Measurements from ENCODE around the gene CMTM2.

Gene CMTM2

DNA sequence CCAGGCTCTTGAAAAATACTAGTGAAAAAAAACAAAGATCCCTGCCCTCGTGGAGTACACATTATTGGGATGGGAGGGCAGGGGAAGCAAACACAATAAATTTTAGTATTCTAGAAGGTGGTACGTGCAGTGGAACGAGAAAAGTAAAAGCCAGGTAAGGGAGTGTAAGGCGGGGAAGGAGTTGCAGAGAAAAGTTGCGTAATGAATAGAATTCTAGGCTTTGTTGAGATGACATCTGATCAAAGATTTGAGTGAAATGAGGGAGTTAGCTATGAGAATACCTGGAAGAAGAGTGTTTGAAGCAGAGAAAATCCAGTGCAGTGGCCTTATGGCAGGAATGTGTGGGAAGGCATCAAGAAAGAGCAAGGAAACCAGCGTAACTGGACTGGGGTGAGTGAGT, 24.8 kb upstream of the CMTM2 start:
- Mint-ChIP-seq H3K36me3 (ENCODE audit: low read depth) (peaks cover 28% of the 10 kb centered on the region), H3K4me1 (peaks cover 49% of the 10 kb centered on the region)

DNA sequence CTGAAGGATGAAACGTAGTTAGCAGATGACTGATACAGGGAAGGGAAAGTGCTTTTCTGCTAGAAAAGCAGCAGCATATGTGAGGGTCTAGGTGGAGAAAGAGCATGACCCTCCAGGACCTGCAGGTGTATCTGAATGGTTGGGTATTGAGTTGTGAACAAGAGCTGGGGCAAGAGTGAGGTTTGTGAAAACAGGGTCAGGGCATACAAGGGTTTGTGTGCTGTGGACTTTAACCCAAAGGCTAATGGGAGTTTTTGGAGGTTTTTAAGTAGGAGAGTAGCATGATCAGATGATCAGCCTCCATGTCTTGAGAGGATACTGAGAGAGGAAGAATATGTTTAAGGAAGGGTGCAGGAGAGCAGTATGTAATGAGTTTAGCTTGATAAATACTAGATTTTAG, 19.2 kb upstream of the CMTM2 start:
- no peaks in the 10 kb centered on the region for H3K9me3 Mint-ChIP-seq
- H3K27me3 Mint-ChIP-seq (ENCODE audit: low read depth), result no peaks in the 10 kb centered on the region
- no peak overlapping the region for H3K27ac Mint-ChIP-seq
- peaks cover 11% of the 10 kb centered on the region for H3K4me1 Mint-ChIP-seq
- no peak overlapping the region for H3K4me3 Mint-ChIP-seq
- TF ChIP-seq, protein P1, sequence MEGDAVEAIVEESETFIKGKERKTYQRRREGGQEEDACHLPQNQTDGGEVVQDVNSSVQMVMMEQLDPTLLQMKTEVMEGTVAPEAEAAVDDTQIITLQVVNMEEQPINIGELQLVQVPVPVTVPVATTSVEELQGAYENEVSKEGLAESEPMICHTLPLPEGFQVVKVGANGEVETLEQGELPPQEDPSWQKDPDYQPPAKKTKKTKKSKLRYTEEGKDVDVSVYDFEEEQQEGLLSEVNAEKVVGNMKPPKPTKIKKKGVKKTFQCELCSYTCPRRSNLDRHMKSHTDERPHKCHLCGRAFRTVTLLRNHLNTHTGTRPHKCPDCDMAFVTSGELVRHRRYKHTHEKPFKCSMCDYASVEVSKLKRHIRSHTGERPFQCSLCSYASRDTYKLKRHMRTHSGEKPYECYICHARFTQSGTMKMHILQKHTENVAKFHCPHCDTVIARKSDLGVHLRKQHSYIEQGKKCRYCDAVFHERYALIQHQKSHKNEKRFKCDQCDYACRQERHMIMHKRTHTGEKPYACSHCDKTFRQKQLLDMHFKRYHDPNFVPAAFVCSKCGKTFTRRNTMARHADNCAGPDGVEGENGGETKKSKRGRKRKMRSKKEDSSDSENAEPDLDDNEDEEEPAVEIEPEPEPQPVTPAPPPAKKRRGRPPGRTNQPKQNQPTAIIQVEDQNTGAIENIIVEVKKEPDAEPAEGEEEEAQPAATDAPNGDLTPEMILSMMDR (IDR thresholded peaks at IDR 0.05; ENCODE audit: unreplicated experiment in 3 of 3), result no peak
- H3K36me3 Mint-ChIP-seq (ENCODE audit: low read depth), result peaks cover 36% of the 10 kb centered on the region

More for the DNA sequence above, 24.8 kb upstream of the CMTM2 start:
- peak overlapping the region in 1 of 3 experiments; percentile 3 for H3K27ac Mint-ChIP-seq
- H3K27me3 Mint-ChIP-seq (ENCODE audit: low read depth), result no peaks in the 10 kb centered on the region
- H3K4me3 Mint-ChIP-seq, result peak overlapping the region in 1 of 3 experiments; percentile 37
- TF ChIP-seq, protein P1 (IDR thresholded peaks at IDR 0.05; ENCODE audit: unreplicated experiment in 3 of 3), result no peak
- H3K9me3 Mint-ChIP-seq, result no peaks in the 10 kb centered on the region

DNA sequence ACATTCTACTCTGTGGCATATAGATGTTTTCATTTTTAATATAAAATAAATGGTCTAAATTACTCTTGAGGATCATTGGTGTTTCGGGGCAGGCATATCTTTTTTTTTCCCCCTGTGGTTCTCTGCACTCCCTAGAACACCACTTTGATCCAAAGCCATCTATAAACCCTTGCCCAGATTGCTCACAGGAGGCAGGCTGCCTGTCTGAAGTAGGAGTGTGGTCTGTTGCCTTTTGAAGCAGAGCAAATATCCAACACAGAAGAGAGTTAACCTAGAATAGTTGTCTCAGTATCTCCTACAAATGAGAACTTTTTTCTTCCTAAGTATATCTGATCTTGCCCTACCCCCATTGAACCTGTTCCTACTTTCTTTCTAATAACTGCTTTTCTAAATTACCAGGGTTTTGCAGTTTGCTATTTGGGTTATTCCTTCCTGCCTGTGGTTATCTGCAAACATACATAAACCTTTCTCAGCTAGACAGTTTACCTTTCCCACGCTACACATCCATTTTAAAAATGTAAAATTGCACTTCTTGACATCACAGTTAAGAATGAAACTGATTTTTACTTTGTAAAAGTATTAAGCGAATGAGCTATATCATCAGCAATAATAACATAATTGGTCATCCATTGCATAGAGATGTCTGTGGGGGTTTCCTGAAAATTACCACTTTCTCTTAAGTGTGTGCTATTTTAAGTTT, 17.7 kb upstream of the CMTM2 start:
- Mint-ChIP-seq H3K27me3 (ENCODE audit: low read depth) (no peaks in the 10 kb centered on the region), H3K4me1 (no peaks in the 10 kb centered on the region), H3K36me3 (ENCODE audit: low read depth) (peaks cover 43% of the 10 kb centered on the region), H3K9me3 (no peaks in the 10 kb centered on the region), H3K4me3 (no peak overlapping the region), H3K27ac (no peak overlapping the region)
- TF ChIP-seq, protein P1 (IDR thresholded peaks at IDR 0.05; ENCODE audit: unreplicated experiment in 3 of 3), result no peak

DNA sequence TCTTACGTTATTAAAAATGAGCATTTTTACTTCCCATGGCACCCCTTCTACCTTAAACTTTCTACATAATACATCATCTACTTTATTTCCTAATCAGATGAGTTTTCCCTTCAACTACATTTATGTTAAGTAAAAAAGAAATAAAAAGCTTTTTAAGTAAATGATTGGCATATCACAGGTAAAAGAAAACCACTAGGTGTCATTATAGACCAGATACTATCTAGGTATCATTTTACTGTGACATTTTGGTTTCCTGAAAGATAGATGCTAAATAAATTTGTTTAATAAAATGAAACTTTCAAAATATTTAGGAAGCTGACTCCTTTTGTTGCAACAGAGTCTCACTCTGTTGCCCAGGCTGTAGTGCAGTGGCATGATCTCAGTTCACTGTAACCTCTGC, 16.9 kb upstream of the CMTM2 start:
- peaks cover 4% of the 10 kb centered on the region for H3K27me3 Mint-ChIP-seq (ENCODE audit: low read depth)
- no peak overlapping the region for H3K4me3 Mint-ChIP-seq
- TF ChIP-seq, protein P1 (IDR thresholded peaks at IDR 0.05; ENCODE audit: unreplicated experiment in 3 of 3), result peak in 1 of 3 experiments; percentile 10

DNA sequence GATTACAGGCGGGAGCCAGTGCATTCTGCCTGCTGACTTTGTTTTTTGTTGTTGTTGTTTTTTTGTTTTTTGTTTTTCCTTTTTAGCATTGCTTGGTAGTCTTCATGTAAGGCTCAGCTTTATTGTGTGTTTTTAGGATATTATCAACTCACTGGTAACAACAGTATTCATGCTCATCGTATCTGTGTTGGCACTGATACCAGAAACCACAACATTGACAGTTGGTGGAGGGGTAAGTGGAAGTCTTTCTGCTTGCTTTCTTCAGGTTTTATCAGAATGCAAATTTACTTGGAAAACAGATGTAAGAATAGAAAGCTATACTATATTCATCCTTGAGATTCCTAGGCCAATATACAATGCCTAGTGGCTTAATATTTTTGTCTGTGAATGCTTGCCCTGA, 16.3 kb upstream of the CMTM2 start:
- no peak overlapping the region for H3K27ac Mint-ChIP-seq
- H3K4me3 Mint-ChIP-seq, result no peak overlapping the region
- TF ChIP-seq, protein P1 (IDR thresholded peaks at IDR 0.05; ENCODE audit: unreplicated experiment in 3 of 3), result no peak
- H3K4me1 Mint-ChIP-seq, result no peaks in the 10 kb centered on the region
- H3K9me3 Mint-ChIP-seq, result no peaks in the 10 kb centered on the region
- H3K36me3 Mint-ChIP-seq (ENCODE audit: low read depth), result peaks cover 49% of the 10 kb centered on the region
- H3K27me3 Mint-ChIP-seq (ENCODE audit: low read depth), result peaks cover 4% of the 10 kb centered on the region

More for the DNA sequence above, 16.9 kb upstream of the CMTM2 start:
- Mint-ChIP-seq H3K36me3 (ENCODE audit: low read depth) (peaks cover 50% of the 10 kb centered on the region), H3K9me3 (no peaks in the 10 kb centered on the region), H3K27ac (no peak overlapping the region), H3K4me1 (no peaks in the 10 kb centered on the region)

All from nephron (organoid).